Osteocyte (in vitro differentiated cells): ENCODE results near the gene E2F3. TPM values are rescaled to one million over a fixed set of nuclear protein-coding genes. Genes with fewer than 3 reads are reported as not detected.

Experiments
- DNase-seq: peaks from one replicate; pipeline ENCODE4 v3.0.0; 2021; ENCODE audit warnings: mixed read lengths; ENCODE audit not compliant: unreplicated experiment; ENCODE audit errors: extremely low spot score
- H3K27ac Mint-ChIP-seq: one replicate; pipeline ENCODE4 v1.8.0; 2021; ENCODE audit warnings: mild to moderate bottlenecking, mixed read lengths; ENCODE audit not compliant: unreplicated experiment
- H3K27me3 Mint-ChIP-seq: one replicate; pipeline ENCODE4 v1.8.0; 2021; ENCODE audit warnings: mixed read lengths; ENCODE audit not compliant: unreplicated experiment
- H3K36me3 Mint-ChIP-seq: one replicate; pipeline ENCODE4 v1.8.0; 2021; ENCODE audit warnings: mixed read lengths; ENCODE audit not compliant: unreplicated experiment
- H3K4me1 Mint-ChIP-seq: one replicate; pipeline ENCODE4 v1.8.0; 2021; ENCODE audit warnings: mixed read lengths; ENCODE audit not compliant: unreplicated experiment
- H3K4me3 Mint-ChIP-seq: one replicate; pipeline ENCODE4 v1.8.0; 2021; ENCODE audit warnings: mild to moderate bottlenecking, moderate library complexity, mixed read lengths; ENCODE audit not compliant: unreplicated experiment
- H3K9me3 Mint-ChIP-seq: one replicate; pipeline ENCODE4 v1.8.0; 2021; ENCODE audit warnings: mixed read lengths; ENCODE audit not compliant: unreplicated experiment
- total RNA-seq: library from RNA; stranded (reverse); gene quantifications from 2 replicates; pipeline ENCODE4 v1.2.1, GENCODE V29; 2021
- TF ChIP-seq, protein P1 (sequence below): fragments of 200-600 bp; sonication (generic); IDR thresholded peaks from 2 replicates; pipeline ENCODE4 v1.5.0; 2021; ENCODE audit warnings: antibody characterized with exemption, mild to moderate bottlenecking, moderate library complexity

The E2F3 gene
- total RNA-seq, 1 donor from 2014 or later = 12.0 TPM

GRCh38 chr6:20436719-20437118 is 35.0 kb downstream of the E2F3 start:
- DNase-seq = no peak
- TF ChIP-seq, protein P1, sequence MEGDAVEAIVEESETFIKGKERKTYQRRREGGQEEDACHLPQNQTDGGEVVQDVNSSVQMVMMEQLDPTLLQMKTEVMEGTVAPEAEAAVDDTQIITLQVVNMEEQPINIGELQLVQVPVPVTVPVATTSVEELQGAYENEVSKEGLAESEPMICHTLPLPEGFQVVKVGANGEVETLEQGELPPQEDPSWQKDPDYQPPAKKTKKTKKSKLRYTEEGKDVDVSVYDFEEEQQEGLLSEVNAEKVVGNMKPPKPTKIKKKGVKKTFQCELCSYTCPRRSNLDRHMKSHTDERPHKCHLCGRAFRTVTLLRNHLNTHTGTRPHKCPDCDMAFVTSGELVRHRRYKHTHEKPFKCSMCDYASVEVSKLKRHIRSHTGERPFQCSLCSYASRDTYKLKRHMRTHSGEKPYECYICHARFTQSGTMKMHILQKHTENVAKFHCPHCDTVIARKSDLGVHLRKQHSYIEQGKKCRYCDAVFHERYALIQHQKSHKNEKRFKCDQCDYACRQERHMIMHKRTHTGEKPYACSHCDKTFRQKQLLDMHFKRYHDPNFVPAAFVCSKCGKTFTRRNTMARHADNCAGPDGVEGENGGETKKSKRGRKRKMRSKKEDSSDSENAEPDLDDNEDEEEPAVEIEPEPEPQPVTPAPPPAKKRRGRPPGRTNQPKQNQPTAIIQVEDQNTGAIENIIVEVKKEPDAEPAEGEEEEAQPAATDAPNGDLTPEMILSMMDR = no peak
- Mint-ChIP-seq H3K4me3 (no peak overlapping the region), H3K36me3 (peaks cover 4% of the 10 kb centered on the region), H3K27me3 (no peaks in the 10 kb centered on the region), H3K9me3 (no peaks in the 10 kb centered on the region), H3K4me1 (peaks cover 25% of the 10 kb centered on the region), H3K27ac (no peak overlapping the region)

DNA sequence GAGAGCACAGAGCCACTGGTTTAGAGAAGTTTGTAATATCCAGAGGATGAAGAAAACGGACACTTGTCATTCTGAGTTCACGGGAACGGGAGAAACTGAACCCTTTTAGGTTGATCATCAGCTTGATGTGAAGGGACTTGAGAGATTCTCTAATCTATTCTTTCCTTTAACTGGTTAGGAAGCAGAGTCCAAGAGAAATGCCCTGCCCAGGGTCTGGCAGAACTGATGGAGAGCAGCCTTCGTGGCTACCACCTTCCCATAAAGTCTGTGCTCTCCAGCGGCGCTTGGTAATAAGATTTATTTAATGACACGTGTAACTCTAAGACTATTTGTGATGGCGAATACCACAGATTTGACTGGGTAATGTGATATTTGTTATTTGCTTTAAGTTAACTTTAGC is 36.0 kb downstream of the E2F3 start:
- no peak overlapping the region for H3K4me3 Mint-ChIP-seq
- no peaks in the 10 kb centered on the region for H3K36me3 Mint-ChIP-seq
- DNase-seq = no peak
- no peak overlapping the region for H3K27ac Mint-ChIP-seq
- TF ChIP-seq, protein P1 = no peak
- H3K4me1 Mint-ChIP-seq = peaks cover 25% of the 10 kb centered on the region
- H3K27me3 Mint-ChIP-seq = no peaks in the 10 kb centered on the region
- H3K9me3 Mint-ChIP-seq = no peaks in the 10 kb centered on the region

DNA sequence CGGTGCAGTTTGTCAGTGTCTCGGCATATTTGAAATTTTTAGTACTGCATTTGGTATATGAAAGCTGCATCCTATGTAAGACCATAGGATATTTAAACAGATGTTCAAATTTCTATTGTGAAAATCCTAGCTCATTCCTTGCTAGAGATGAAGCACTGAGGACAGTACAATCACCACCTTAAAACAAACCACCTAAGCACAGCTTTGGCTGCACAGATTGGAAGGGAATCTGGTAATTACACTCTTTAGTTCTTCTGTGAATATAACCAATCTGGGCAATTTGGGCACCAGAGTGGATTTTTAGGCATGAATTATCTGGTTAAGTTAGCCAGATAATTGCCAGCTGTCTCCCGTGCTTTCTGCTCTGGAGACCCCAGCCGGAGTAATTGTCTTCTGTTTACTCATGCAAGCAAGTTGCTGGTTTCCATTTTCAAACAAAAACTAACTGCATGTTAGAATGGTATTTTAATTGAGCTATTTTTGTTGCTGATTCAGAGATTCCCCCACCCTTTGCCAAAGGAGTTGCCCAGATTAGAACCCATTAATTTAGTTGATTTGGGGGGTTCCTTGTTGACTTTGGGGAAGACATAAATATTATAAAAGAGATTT is 36.9 kb downstream of the E2F3 start:
- TF ChIP-seq, protein P1 = no peak
- Mint-ChIP-seq H3K4me3 (no peak overlapping the region), H3K36me3 (no peaks in the 10 kb centered on the region), H3K9me3 (no peaks in the 10 kb centered on the region), H3K27me3 (no peaks in the 10 kb centered on the region), H3K27ac (no peak overlapping the region), H3K4me1 (peaks cover 25% of the 10 kb centered on the region)
- DNase-seq = no peak

DNA sequence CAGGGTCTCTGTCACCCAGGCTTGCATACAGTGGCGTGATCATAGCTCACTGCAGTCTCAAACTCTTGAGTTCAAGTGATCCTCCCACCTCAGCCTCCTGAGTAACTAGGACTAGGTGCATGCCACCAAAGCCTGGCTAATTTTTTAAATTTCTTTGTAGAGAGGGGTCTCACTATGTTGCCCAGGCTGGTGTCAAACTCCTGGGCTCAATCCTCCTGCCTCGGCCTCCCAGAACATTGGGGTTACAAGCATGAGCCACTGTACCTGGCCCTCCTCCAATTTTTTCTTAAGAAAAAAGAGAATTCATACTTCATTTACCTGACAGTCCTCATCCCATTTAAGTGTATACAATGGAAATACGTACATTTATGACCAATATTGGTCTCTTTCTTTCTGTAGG is 37.9 kb downstream of the E2F3 start:
- no peak for DNase-seq
- no peaks in the 10 kb centered on the region for H3K36me3 Mint-ChIP-seq
- no peaks in the 10 kb centered on the region for H3K27me3 Mint-ChIP-seq
- H3K4me3 Mint-ChIP-seq = no peak overlapping the region
- peaks cover 26% of the 10 kb centered on the region for H3K4me1 Mint-ChIP-seq
- no peak overlapping the region for H3K27ac Mint-ChIP-seq
- TF ChIP-seq, protein P1 = no peak
- H3K9me3 Mint-ChIP-seq = no peaks in the 10 kb centered on the region

DNA sequence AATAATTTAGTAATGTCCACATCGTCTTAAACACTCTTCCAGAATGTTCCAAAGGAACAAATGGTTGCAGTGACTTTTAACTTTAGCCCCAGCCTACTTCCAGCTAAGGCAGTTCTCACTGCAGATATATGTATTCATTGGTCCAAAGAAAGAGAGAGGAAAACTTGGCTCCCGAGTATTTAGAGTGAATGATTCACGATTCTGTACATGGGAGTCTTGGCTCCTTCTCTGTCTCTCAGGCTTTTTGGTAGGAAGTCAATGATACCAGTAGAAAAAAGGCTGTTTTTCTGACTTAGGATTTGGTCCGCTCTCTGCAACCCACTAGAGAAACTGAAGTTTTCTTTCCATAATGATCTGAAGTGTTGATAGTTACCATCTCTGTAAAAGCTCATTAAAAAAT is 38.6 kb downstream of the E2F3 start:
- H3K4me3 Mint-ChIP-seq = no peak overlapping the region
- TF ChIP-seq, protein P1 = no peak
- no peaks in the 10 kb centered on the region for H3K9me3 Mint-ChIP-seq
- H3K27ac Mint-ChIP-seq = no peak overlapping the region
- no peaks in the 10 kb centered on the region for H3K27me3 Mint-ChIP-seq
- peaks cover 29% of the 10 kb centered on the region for H3K4me1 Mint-ChIP-seq
- DNase-seq = no peak
- no peaks in the 10 kb centered on the region for H3K36me3 Mint-ChIP-seq
